Measurements from ENCODE around the gene CLCN6.
"Not testable (repeated sequence)": the region's sequence is repeated elsewhere in the genome, so short reads cannot be mapped to it uniquely, and the experiment has no call there.

CLCN6 gene

GRCh38 chr1:11796036-11796828 lies 9.8 kb upstream of the CLCN6 start:
- no peak for DNase-seq (ENCODE audit: low read depth)

DNA sequence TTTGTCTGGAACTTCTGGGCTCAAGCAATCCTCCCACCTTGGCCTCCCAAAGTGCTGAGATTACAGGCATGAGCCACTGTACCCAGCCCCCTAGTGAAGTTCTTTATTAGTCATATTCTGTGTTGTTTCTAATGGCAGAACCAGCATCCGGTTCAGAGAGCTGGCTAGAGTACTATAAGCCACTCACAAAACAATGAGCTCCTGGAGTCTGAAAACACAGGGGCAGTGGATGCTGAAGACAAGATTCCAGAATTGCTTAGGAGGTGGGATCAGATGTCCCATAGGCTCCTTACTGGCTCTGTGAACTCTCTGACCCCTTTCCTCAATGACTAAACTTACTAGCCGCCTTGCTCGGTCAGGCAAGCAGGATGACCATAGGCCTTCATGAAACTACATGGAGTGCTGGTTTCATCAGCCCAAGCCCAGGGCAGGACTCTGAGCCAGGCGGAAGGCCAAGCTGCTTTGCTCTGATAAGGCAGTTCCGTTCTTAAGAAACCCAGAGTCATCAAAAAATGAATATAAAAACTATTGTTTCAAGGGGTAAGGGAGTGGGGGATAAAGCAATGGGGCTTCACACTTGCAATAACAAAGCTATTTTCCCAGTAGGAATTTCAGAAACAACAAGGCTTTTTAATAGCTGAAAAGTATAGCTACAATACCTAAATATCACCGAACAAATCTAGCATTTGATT lies 8.3 kb upstream of the CLCN6 start:
- no peak for DNase-seq (ENCODE audit: low read depth)

DNA sequence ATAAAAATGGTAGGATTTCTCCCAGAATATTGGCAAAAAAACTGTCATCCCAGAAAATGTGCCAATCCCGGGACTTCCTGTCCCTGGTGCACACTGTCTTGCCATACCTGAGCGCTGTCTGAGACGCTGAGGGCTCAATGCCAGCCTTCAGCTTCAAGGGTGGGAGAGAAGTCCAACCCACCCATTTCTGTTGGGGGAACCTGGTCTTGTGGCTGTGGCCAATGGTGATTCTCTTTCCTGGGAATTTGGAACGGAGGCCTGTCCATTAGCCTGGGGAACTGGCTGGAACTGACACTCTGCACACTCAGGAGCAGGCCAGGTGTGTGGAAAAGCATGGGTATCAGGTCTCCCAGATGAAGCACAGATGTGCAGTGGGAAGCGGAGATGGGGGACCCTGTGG lies 6.9 kb upstream of the CLCN6 start:
- no peak for DNase-seq (ENCODE audit: low read depth)

- no peak for DNase-seq (ENCODE audit: low read depth)
These were observed 6.1 kb upstream of the CLCN6 start for GRCh38 chr1:11799896-11800295.

- DNase-seq (ENCODE audit: low read depth): no peak
These were observed 5.6 kb upstream of the CLCN6 start for GRCh38 chr1:11800391-11800755.

- no peak for DNase-seq (ENCODE audit: low read depth)
These were observed 5.1 kb upstream of the CLCN6 start for GRCh38 chr1:11800756-11801433.

DNA sequence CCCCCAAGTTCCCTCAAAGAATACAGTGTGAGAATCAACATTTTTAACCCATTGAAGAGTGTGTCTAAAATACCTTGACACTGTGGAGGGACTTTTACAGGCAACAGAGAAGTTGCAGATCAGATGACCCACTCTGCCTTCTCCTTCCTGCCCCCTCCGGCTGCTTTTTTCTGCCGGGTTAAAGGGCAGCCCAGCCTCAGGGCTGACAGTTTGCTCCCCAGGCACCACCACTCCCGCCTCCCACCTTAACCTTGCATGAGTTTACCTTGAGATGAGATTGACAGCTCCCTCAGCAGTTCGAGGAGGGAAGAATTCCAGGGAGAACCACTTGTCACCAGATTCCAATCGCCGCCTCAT lies 3.4 kb upstream of the CLCN6 start:
- DNase-seq (ENCODE audit: low read depth): no peak

DNA sequence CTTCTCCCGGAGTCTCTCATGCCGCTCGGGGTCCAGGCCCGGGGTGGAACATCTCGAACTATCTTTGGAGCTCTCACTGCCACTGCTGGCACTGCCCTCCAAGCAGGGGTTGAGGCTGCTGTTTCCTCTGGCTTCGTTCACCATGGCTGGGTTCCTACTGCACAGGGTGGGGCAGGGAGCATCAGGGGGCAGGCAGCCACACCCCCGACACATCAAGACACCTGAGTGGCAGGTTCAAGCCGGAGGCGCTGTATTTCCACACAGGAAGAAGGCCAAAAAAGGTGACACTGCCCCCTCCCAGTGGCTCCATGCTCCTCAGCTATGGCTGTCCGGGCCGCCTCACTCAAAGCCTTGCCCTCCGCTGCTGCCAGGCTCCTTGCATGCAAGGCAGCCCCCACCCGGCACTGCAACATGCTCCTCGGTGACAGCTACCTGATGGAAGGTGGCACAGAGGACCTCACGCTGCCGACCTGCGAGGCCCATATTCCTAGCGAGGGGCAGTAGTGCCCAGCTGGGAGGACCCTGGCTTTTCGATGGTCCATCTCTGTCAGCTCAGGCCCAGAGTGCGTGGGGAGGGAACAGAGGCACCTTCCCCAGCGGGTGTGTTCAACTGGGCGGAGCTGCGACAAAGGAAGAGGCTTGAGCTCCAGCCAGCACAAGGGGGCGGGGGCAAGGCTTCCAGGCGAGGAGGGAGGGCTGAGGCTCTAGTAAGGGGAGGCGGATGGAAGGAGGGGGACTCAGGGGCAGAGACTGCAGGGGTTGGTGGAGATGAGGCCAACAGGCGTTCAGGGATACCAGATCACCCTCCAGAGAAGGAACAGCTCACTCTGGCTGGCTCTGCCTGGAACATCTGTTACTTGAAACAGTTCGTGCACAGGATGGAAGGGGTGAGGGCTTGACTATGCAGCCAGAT lies 2.8 kb upstream of the CLCN6 start:
- peak; percentile 55 for DNase-seq (ENCODE audit: low read depth)

DNA sequence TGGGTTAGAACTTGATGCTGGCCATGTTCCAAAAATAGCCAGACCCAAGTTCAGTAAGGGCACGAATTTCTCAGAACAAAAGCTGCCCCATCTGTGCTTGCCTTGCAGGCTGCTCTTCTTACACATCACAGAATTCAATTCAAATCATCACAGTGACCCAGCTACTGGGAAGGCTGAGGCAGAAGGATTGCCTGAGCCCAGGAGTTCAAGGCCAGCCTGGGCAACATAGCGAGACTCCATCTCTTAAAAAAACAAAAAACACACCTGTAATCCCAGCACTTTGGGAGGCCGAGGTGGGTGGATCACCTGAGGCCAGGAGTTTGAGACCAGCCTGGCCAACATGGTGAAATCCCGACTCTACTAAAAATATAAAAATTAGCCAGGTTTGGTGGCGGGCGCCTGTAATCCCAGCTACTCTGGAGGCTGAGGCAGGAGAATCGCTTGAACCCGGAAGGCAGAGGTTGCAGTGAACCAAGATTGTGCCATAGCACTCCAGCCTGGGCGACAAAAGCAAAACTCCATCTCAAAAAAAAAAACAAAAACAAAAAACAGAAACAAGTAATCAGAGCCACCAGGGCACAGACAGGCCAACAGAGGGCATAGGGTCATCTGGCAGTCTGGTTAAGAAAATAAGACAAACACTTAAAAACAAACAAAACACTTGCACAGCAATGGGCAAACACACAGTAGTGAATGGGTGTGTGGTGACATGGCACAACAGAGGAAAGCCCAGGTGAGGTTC lies 1.9 kb upstream of the CLCN6 start:
- DNase-seq (ENCODE audit: low read depth): not testable (repeated sequence)

- no peak for DNase-seq (ENCODE audit: low read depth)
These were observed 1.1 kb upstream of the CLCN6 start for GRCh38 chr1:11804666-11805421.

- no peak for DNase-seq (ENCODE audit: low read depth)
These were observed 431 bp downstream of the CLCN6 start for GRCh38 chr1:11806307-11806936.

DNA sequence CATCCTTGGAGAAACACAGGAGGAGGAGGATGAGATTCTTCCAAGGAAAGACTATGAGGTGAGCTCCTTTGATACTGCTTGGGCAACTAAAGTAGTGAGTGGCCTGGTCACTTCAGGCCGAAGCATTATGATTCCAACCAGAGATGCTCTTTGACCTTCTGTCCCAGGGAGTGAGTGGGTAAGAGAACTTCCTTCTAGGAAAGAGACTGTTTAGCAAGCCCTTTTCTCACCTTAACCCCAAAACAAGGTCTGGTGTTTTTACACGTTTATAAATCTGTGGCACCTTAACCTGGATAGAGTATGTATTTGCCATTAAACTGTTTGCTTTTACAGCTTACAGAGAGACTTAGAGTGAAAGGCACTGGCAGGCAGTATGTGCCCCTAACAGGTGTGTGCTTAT lies 1.1 kb downstream of the CLCN6 start:
- DNase-seq (ENCODE audit: low read depth): no peak

DNA sequence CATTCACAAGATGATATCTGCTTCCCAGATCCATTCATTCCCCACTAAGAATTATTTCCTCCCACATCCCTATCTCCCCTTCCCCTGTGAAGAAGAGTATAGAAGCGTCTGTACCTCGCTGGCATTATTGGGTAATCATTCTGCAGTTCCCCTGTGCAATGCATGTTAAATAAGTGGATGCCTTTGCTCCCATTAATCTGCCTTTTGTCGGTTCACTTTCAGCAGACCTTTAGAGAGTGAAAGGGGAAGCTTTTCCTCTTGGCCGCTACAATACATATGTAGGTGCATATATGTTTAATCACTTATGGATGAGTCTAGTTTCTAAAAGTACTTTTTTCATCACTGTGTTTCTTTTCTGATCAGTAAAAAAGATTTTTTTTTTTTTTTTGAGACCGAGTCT lies 7.0 kb downstream of the CLCN6 start:
- no peak for DNase-seq (ENCODE audit: low read depth)

- DNase-seq (ENCODE audit: low read depth): no peak
These were observed 11.2 kb downstream of the CLCN6 start for GRCh38 chr1:11817192-11817591.

DNA sequence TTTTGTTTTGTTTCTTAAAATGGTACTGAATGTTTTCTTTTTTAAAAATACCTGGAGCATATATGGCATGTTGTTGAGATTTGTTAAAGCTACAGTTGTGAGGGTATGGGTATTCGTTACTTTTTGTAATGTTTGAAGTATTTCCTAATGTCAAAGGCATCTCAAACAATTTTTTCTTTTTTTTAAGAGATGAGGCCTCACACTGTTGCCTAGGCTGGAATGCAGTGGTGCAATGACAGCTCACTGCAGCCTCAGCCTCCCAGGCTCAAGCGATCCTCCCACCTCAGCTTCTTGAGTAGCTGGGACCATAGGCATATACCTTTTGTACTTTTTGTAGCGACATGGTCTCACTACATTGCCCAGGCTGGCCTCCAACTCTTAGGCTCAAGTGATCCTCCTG lies 16.1 kb downstream of the CLCN6 start:
- no peak for DNase-seq (ENCODE audit: low read depth)

DNA sequence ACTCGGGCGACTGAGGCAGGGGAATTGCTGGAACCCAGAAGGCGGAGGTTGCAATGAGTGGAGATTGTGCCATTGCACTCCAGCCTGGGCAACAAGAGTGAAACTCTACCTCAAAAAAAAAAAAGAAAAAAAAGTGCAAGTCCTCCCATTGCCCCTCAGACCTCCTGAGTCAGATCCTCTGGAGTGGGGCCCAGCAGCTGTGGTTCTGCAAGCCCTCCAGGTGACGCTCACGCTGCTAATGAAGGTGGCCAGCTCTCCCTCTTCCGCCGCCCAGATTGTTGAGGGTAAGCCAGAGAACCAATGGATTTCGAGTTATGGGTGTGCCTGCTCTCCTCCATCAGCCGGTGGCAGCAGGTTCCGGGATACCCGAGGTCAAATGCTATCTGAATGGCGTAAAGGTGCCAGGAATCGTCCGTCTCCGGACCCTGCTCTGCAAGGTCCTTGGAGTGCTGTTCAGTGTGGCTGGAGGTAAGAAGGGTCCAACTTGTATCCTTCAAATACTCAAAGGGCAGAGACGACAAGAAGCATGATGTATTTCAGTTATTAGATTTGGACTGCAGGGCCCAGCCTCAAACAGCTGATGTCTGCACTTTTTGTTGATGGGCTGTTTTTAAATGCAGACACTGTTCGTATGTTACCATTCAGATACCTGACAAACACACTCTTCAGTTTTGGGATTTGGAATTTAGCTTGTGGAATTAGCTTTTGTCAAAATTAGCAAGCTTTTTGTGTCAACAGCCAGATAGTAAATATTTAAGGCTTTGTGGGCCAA lies 17.6 kb downstream of the CLCN6 start:
- DNase-seq (ENCODE audit: low read depth): no peak

GRCh38 chr1:11825131-11825530 lies 19.1 kb downstream of the CLCN6 start:
- DNase-seq (ENCODE audit: low read depth): no peak

GRCh38 chr1:11826946-11827345 lies 21.0 kb downstream of the CLCN6 start:
- no peak for DNase-seq (ENCODE audit: low read depth)

DNA sequence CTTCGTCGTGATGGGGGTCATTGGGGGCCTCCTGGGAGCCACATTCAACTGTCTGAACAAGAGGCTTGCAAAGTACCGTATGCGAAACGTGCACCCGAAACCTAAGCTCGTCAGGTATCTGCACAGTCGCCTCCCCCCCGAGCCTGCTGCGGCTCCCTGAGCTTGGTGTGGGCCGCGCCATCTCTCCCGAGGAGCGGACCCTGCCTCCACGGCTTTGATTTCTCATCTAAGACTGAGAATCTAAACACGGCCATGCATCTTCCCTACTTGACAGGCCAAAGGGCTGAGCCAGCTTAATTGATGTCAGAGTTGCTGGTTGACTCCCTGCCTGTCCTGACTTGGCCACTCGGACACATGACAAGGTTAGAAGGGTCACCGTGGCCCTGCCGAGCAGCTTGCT lies 22.5 kb downstream of the CLCN6 start:
- no peak for DNase-seq (ENCODE audit: low read depth)

Measured in stimulated activated CD8-positive, alpha-beta memory T cell treated with anti-CD3 and anti-CD28 coated beads, Interleukin-12 subunit alpha, Interleukin-12 subunit beta, amount 100 ng/mL, for 1 hour (primary cell).